Measurements from ENCODE around the gene KCNQ4. TPM values are rescaled to one million over a fixed set of nuclear protein-coding genes. Genes with fewer than 3 reads are reported as not detected.

The KCNQ4 gene
- total RNA-seq, 1 experiment from 2014 or later, result not detected

GRCh38 chr1:40769815-40770214, 13.8 kb upstream of the KCNQ4 start:
- DNase-seq, result peak; percentile 33
- Histone ChIP-seq H3K9me3 (no peaks in the 10 kb centered on the region), H3K36me3 (peaks cover 5% of the 10 kb centered on the region), H3K27me3 (no peaks in the 10 kb centered on the region), H3K4me3 (no peak overlapping the region)

- Histone ChIP-seq H3K4me3 (no peak overlapping the region), H3K36me3 (peaks cover 5% of the 10 kb centered on the region), H3K27me3 (no peaks in the 10 kb centered on the region), H3K9me3 (no peaks in the 10 kb centered on the region)
- no peak for DNase-seq
Observed at GRCh38 chr1:40770296-40771070, 13.1 kb upstream of the KCNQ4 start.

GRCh38 chr1:40772146-40772955, 11.2 kb upstream of the KCNQ4 start:
- no peaks in the 10 kb centered on the region for H3K27me3 ChIP-seq
- no peak for DNase-seq

GRCh38 chr1:40773748-40774265, 9.8 kb upstream of the KCNQ4 start:
- DNase-seq, result no peak
- Histone ChIP-seq H3K9me3 (peaks cover 8% of the 10 kb centered on the region), H3K27me3 (no peaks in the 10 kb centered on the region), H3K36me3 (no peaks in the 10 kb centered on the region; the same call in 1 of the 2 replicates), H3K4me3 (no peak overlapping the region)

More at GRCh38 chr1:40772146-40772955, 11.2 kb upstream of the KCNQ4 start:
- no peak overlapping the region for H3K4me3 ChIP-seq
- H3K9me3 ChIP-seq, result peaks cover 5% of the 10 kb centered on the region
- no peaks in the 10 kb centered on the region; the same call in none of the 2 replicates for H3K36me3 ChIP-seq

GRCh38 chr1:40774266-40774998, 9.2 kb upstream of the KCNQ4 start:
- H3K36me3 ChIP-seq, result no peaks in the 10 kb centered on the region; the same call in 1 of the 2 replicates
- peaks cover 8% of the 10 kb centered on the region for H3K9me3 ChIP-seq
- no peak for DNase-seq
- H3K27me3 ChIP-seq, result no peaks in the 10 kb centered on the region
- no peak overlapping the region for H3K4me3 ChIP-seq

- Histone ChIP-seq H3K9me3 (peaks cover 8% of the 10 kb centered on the region), H3K36me3 (no peaks in the 10 kb centered on the region; the same call in 1 of the 2 replicates), H3K4me3 (no peak overlapping the region), H3K27me3 (no peaks in the 10 kb centered on the region)
- DNase-seq, result no peak
Observed at GRCh38 chr1:40776236-40777072, 7.1 kb upstream of the KCNQ4 start.

- Histone ChIP-seq H3K36me3 (no peaks in the 10 kb centered on the region; the same call in 1 of the 2 replicates), H3K9me3 (peaks cover 8% of the 10 kb centered on the region), H3K27me3 (no peaks in the 10 kb centered on the region), H3K4me3 (no peak overlapping the region)
- DNase-seq, result no peak
Observed at GRCh38 chr1:40777224-40777970, 6.2 kb upstream of the KCNQ4 start.

GRCh38 chr1:40780678-40781607, 2.6 kb upstream of the KCNQ4 start:
- Histone ChIP-seq H3K9me3 (peaks cover 8% of the 10 kb centered on the region), H3K4me3 (no peak overlapping the region), H3K36me3 (no peaks in the 10 kb centered on the region), H3K27me3 (no peaks in the 10 kb centered on the region)
- DNase-seq, result no peak

- Histone ChIP-seq H3K36me3 (no peaks in the 10 kb centered on the region), H3K4me3 (no peak overlapping the region), H3K27me3 (no peaks in the 10 kb centered on the region), H3K9me3 (peaks cover 7% of the 10 kb centered on the region)
- DNase-seq, result no peak
Observed at GRCh38 chr1:40781608-40781971, 2.0 kb upstream of the KCNQ4 start.

- no peak for DNase-seq
- Histone ChIP-seq H3K27me3 (no peaks in the 10 kb centered on the region), H3K36me3 (no peaks in the 10 kb centered on the region), H3K9me3 (peaks cover 1% of the 10 kb centered on the region), H3K4me3 (no peak overlapping the region)
Observed at GRCh38 chr1:40782371-40782956, 1.1 kb upstream of the KCNQ4 start.

GRCh38 chr1:40784141-40784770, 669 bp downstream of the KCNQ4 start:
- DNase-seq, result no peak
- no peak overlapping the region for H3K4me3 ChIP-seq
- H3K9me3 ChIP-seq, result no peaks in the 10 kb centered on the region
- no peaks in the 10 kb centered on the region for H3K27me3 ChIP-seq
- H3K36me3 ChIP-seq, result no peaks in the 10 kb centered on the region

GRCh38 chr1:40784771-40785151, 1.2 kb downstream of the KCNQ4 start:
- Histone ChIP-seq H3K27me3 (no peaks in the 10 kb centered on the region), H3K9me3 (no peaks in the 10 kb centered on the region), H3K4me3 (no peak overlapping the region), H3K36me3 (no peaks in the 10 kb centered on the region)
- no peak for DNase-seq

GRCh38 chr1:40785446-40785845, 1.9 kb downstream of the KCNQ4 start:
- Histone ChIP-seq H3K9me3 (no peaks in the 10 kb centered on the region), H3K4me3 (no peak overlapping the region), H3K36me3 (no peaks in the 10 kb centered on the region), H3K27me3 (no peaks in the 10 kb centered on the region)
- no peak for DNase-seq
